Neural cell (in vitro differentiated cells): ENCODE data around the gene MRPS10.

Experiments used
- EP300 ChIP-seq: fragments of 450-650 bp; conservative IDR thresholded peaks from 2 replicates; pipeline ENCODE4 v1.6.1; 2014; ENCODE audit warnings: antibody characterized with exemption, mild to moderate bottlenecking, moderate library complexity; ENCODE audit not compliant: poor library complexity, severe bottlenecking
- EZH2 ChIP-seq: fragments of 200-600, 300-800 bp; shearing (Covaris generic), sonication (generic); IDR thresholded peaks from 2 replicates; pipeline ENCODE4 v1.6.1; 2014; ENCODE audit warnings: antibody characterized with exemption, low read length, borderline replicate concordance, mild to moderate bottlenecking; ENCODE audit not compliant: insufficient read depth, poor library complexity, severe bottlenecking
- MXI1 ChIP-seq: fragments of 450-650 bp; conservative IDR thresholded peaks from 2 replicates; pipeline ENCODE4 v1.6.1; 2014; ENCODE audit warnings: antibody characterized with exemption, mild to moderate bottlenecking; ENCODE audit not compliant: poor library complexity, severe bottlenecking
- POLR2AphosphoS5 ChIP-seq: IDR thresholded peaks from 2 replicates; pipeline ENCODE4 v1.6.1; 2012
- RAD21 ChIP-seq: fragments of 450-650 bp; conservative IDR thresholded peaks from 2 replicates; pipeline ENCODE4 v1.6.1; 2014; ENCODE audit warnings: antibody characterized with exemption, mild to moderate bottlenecking, moderate library complexity
- SMC3 ChIP-seq: fragments of 450-650 bp; conservative IDR thresholded peaks from 2 replicates; pipeline ENCODE4 v1.6.1; 2014; ENCODE audit warnings: antibody characterized with exemption, mild to moderate bottlenecking, moderate library complexity; ENCODE audit not compliant: poor library complexity
- TAF1 ChIP-seq: IDR thresholded peaks from 2 replicates; pipeline ENCODE4 v1.6.1; 2012; ENCODE audit warnings: low read depth
- TF ChIP-seq, protein P1 (sequence below): fragments of 450-650 bp; IDR thresholded peaks from 2 replicates; pipeline ENCODE4 v1.5.1; 2014; ENCODE audit warnings: antibody characterized with exemption, mild to moderate bottlenecking, moderate library complexity; ENCODE audit not compliant: poor library complexity, severe bottlenecking

DNA sequence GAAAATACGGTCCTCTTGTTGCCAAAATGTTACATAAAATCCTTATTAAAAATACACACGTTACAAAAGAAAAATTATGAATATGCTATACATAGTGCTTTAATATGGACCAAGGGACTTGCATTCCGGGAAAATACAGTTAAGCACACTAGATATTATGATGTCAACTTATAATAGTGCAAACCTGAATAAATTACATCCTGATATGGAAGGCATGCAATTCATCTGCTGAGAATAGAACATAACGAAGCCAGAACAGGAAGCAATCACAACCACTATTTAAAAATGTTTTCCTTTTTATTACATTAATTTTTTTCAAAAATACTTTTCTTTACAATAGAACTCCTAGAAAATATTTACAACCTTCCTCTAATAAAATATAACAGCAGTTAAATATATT is 7.8 kb upstream of the MRPS10 start:
- TF ChIP-seq SMC3 (no peak), POLR2AphosphoS5 (no peak), RAD21 (no peak), EZH2 (no peak), TAF1 (no peak), EP300 (no peak), MXI1 (no peak)
- TF ChIP-seq, protein P1, sequence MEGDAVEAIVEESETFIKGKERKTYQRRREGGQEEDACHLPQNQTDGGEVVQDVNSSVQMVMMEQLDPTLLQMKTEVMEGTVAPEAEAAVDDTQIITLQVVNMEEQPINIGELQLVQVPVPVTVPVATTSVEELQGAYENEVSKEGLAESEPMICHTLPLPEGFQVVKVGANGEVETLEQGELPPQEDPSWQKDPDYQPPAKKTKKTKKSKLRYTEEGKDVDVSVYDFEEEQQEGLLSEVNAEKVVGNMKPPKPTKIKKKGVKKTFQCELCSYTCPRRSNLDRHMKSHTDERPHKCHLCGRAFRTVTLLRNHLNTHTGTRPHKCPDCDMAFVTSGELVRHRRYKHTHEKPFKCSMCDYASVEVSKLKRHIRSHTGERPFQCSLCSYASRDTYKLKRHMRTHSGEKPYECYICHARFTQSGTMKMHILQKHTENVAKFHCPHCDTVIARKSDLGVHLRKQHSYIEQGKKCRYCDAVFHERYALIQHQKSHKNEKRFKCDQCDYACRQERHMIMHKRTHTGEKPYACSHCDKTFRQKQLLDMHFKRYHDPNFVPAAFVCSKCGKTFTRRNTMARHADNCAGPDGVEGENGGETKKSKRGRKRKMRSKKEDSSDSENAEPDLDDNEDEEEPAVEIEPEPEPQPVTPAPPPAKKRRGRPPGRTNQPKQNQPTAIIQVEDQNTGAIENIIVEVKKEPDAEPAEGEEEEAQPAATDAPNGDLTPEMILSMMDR = no peak
